ENCODE measurements around the gene CLK4. TPM values are rescaled to one million over a fixed set of nuclear protein-coding genes. Genes with fewer than 3 reads are reported as not detected.

CLK4 gene
- total and polyA plus RNA-seq, 10 donors = 30.2 to 95.9 (median 53.5) TPM

DNA sequence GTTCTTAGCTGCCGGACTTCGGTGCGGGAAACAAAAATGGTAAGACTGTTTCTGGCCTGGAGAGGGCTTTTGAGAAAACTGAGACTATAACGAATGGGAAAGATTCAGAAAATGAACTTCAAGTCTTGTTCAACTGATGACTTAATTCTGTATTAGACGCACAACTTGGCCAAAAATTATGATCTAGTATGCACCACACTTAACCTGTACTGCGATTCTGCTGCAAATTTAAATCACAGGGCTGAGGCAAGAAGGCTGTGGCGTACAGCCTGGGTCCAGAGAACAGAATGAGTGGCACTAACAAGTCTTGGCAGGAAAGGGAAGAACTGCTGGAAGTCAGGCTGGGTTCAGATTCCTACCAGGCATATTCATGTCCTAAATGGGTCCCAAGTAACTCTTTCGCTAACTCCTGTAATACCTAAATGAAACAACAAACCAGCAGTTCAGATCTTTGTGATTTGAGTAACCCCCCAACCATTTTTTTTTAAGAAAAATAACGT is 35.9 kb downstream of the CLK4 start:
- Histone ChIP-seq H3K27me3 (replicated peaks in 1 of 7) (peaks cover 0 to 51% (median 29%) of the 10 kb centered on the region in 7 donors), H3K36me3 (peaks cover 0 to 11% (median 0%) of the 10 kb centered on the region in 6 donors), H3K4me3 (peak overlapping the region in 6 of 8 donors; percentile 39 to 77 (median 57)), H3K9me3 (peaks cover 5 to 22% (median 21%) of the 10 kb centered on the region in 8 donors), H3K4me1 (peaks cover 0 to 33% (median 20%) of the 10 kb centered on the region in 6 donors), H3K27ac (no peak overlapping the region)
- 37 to 44% (median 41%) methylated on average over 9 of the region's 9 CpGs for WGBS, 5 donors
- intact Hi-C loops (cut with DNase I; ENCODE audit: low total_unique reads) = no loop called here
- TF ChIP-seq POLR2A (IDR thresholded peaks at IDR 0.05) = no peak
- TF ChIP-seq, protein P1, sequence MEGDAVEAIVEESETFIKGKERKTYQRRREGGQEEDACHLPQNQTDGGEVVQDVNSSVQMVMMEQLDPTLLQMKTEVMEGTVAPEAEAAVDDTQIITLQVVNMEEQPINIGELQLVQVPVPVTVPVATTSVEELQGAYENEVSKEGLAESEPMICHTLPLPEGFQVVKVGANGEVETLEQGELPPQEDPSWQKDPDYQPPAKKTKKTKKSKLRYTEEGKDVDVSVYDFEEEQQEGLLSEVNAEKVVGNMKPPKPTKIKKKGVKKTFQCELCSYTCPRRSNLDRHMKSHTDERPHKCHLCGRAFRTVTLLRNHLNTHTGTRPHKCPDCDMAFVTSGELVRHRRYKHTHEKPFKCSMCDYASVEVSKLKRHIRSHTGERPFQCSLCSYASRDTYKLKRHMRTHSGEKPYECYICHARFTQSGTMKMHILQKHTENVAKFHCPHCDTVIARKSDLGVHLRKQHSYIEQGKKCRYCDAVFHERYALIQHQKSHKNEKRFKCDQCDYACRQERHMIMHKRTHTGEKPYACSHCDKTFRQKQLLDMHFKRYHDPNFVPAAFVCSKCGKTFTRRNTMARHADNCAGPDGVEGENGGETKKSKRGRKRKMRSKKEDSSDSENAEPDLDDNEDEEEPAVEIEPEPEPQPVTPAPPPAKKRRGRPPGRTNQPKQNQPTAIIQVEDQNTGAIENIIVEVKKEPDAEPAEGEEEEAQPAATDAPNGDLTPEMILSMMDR (IDR thresholded peaks at IDR 0.05 in 8 of 11, conservative IDR thresholded peaks at IDR 0.05 in 3 of 11) = peak in 2 of 11 experiments; percentile 1 to 4
- DNase-seq = no peak

DNA sequence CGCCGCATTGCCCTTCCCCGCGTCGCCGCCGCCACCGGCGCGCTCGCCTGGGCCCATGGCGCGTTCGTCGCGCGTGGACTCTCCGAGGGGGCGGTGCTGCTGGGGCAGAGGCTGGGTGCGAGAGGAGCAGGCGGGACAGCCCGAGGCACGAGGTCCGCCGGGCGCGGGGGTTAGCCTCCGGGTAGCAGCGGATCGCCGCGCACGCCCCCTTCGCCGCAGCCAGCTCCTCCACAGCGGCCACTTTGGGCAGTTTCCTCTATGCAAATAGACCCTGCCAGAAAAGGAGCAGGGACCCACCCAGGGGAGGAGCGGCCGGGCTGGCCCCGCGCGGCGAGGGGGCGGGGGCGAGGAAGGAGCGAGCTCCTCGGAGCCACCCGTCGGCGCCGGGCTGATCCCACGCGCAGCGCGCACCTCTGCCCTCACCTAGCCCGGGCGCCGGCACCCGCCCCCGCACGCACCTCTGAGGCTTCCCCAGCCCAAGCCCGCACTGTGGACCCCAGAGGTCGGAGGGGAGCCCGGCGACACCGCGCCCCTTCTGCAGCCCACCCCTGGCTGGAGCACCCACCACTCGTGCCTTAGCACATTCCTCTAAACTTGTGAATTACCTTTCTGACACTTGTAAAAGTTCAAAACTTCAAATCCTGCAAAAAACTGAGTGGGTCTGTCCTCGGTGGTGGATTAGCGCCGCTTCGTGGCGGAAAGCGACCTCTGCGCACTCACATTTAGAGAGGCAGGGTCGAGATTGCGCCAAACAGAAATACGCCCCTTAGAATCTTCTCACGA is 36.5 kb downstream of the CLK4 start, which contains the start of gene COL23A1:
Gene COL23A1, minus strand, starts transcription at position 253 of the 783 bp plus-strand sequence.
- Histone ChIP-seq H3K27me3 (replicated peaks in 1 of 7) (peaks cover 0 to 58% (median 29%) of the 10 kb centered on the region in 7 donors), H3K27ac (peak within 1 kb of the TSS in 1 of 8 donors; percentile 21), H3K9me3 (peaks cover under 1 to 15% (median 15%) of the 10 kb centered on the region in 8 donors), H3K4me1 (peaks cover 0 to 33% (median 20%) of the 10 kb centered on the region in 6 donors), H3K4me3 (peak within 1 kb of the TSS; percentile 38 to 77 (median 54)), H3K36me3 (peaks cover 0 to 11% (median 0%) of the 10 kb centered on the region in 6 donors)
- peak; percentile 90 for DNase-seq
- intact Hi-C loops (cut with DNase I; ENCODE audit: low total_unique reads) = no loop called here
- TF ChIP-seq POLR2A (IDR thresholded peaks at IDR 0.05) = no peak
- TF ChIP-seq POLR2AphosphoS5 (IDR thresholded peaks at IDR 0.05) = peak in 2 of 3 donors; percentile 49 to 58
- TF ChIP-seq, protein P1 (IDR thresholded peaks at IDR 0.05 in 8 of 11, conservative IDR thresholded peaks at IDR 0.05 in 3 of 11) = peak in 10 of 11 experiments; percentile 24 to 63 (median 49)
- WGBS, 5 donors = 1 to 4% (median 2%) methylated on average over 25 to 78 of the region's 78 CpGs

DNA sequence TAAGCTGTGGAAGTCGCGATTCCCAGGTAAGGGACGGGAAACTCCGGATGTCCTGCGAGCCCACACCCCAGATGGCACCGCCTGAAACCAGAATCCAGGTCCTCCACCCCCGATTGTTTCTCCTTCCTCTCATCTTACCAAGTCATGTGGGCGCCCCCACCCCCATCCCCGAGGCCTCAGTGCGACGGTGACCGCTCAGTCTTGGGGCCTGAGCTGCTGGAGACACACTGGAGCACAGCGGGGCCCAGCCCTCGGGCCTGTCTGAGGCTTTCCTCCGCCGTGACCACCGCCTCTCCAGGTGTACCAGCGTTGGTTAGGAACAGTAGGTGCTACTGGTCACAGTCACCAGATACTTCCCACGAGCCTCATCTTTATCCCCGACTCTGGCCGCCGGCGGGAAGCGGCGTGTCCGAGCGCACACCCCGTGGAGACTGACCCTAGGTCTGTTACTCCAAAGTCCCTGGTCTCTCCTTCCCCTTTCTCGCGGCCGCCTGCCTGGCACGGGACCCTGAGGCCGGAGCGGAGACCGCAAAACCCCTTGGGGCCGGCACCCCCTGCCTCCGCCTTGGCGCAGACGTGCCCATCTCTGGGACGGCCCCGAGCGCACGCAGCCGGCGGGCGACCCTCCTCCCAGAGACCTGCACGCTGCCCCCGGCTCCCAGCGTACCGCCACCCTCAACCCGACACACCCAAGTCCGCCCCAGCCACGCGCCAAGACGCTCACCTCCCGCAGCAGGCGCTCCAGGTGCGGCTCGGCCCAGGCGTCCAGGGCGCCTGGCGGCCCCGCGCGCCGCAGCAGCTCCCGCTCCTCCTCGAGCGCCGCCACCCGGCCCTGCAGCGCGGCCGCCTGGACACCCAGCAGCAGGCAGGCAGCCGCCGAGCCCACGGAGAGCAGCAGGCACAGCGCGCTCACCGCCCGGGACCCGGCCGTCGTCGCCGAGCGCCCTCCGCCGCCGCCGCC is 37.4 kb downstream of the CLK4 start:
- Histone ChIP-seq H3K27me3 (replicated peaks in 1 of 7) (peaks cover 0 to 58% (median 29%) of the 10 kb centered on the region in 7 donors), H3K27ac (no peak overlapping the region), H3K4me1 (peaks cover 0 to 33% (median 20%) of the 10 kb centered on the region in 6 donors), H3K36me3 (peaks cover 0 to 6% (median 0%) of the 10 kb centered on the region in 6 donors), H3K4me3 (peak overlapping the region; percentile 38 to 77 (median 54)), H3K9me3 (peaks cover 0 to 7% (median 6%) of the 10 kb centered on the region in 8 donors)
- WGBS, 5 donors = 7 to 33% (median 9%) methylated on average over 31 to 91 of the region's 91 CpGs
- intact Hi-C loops (cut with DNase I; ENCODE audit: low total_unique reads) = loop anchor here (10.0 kb wide), 1 partner anchor 315 kb away; no protein-coding TSS in a partner anchor
- peak; percentile 81 for DNase-seq
- no peak for TF ChIP-seq POLR2A (IDR thresholded peaks at IDR 0.05)
- no peak for TF ChIP-seq POLR2AphosphoS5 (IDR thresholded peaks at IDR 0.05)
- TF ChIP-seq, protein P1 (IDR thresholded peaks at IDR 0.05 in 8 of 11, conservative IDR thresholded peaks at IDR 0.05 in 3 of 11) = no peak
